Pancreas (tissue), 10 donors: ENCODE measurements around the gene MCC. TPM values are rescaled to one million over a fixed set of nuclear protein-coding genes. Genes with fewer than 3 reads are reported as not detected.

ENCODE experiments used
- ATAC-seq, 4 donors: fragments of 200-7000 bp; cut with Tn5 transposase; one replicate each; pipeline versions ENCODE4 v1.8.0 to v1.9.1; 2020; ENCODE audit warnings: mild to moderate bottlenecking in 4 of 4, moderate library complexity in 4 of 4
- DNase-seq, 6 donors: peaks; one replicate each; pipeline ENCODE4 v3.0.0-alpha.2; 2020
- FAIRE-seq: peaks from 2 replicates; lab custom pipeline; 2012; peaks lifted over from hg19 to GRCh38; lab: Jason Lieb, UNC
- H3K27ac ChIP-seq, 4 donors: fragments of 200-600 bp; sonication (generic); 1 replicate in 3 of 4; 2 replicates in 1 of 4; pipeline versions ENCODE4 v1.5.0 to v1.8.0; 2020
- H3K27me3 ChIP-seq, 4 donors: fragments of 200-600 bp; one replicate each; pipeline ENCODE4 v1.8.0; 2021
- H3K36me3 ChIP-seq, 3 donors: fragments of 200-600 bp; sonication (generic) in 1 of 3; one replicate each; pipeline versions ENCODE4 v1.5.0 to v1.8.0; 2020 to 2021
- H3K4me1 ChIP-seq, 3 donors: fragments of 200-600 bp; one replicate each; pipeline ENCODE4 v1.8.0; 2021
- H3K4me3 ChIP-seq, 4 donors: fragments of 200-600 bp; sonication (generic) in 2 of 4; one replicate each; pipeline versions ENCODE4 v1.5.0 to v1.8.0; 2020 to 2021
- H3K9me3 ChIP-seq, 4 donors: fragments of 200-600 bp; one replicate each; pipeline ENCODE4 v1.8.0; 2021
- CTCF ChIP-seq, 4 donors: fragments of 200-600 bp; sonication (generic) in 3 of 4; IDR thresholded peaks; one replicate each; pipeline versions ENCODE4 v1.5.0 to v1.8.0; 2021; ENCODE audit warnings: antibody characterized with exemption in 4 of 4
- WGBS, 2 donors: extraction: QIAGEN DNeasy Blood & Tissue Kit; methylation state at CpG; one replicate each; pipeline ENCODE4 v1.1.7; 2013; 5-methylcytosine and 5-hydroxymethylcytosine counted together
- intact Hi-C, 3 donors: fragments of 100-400 bp; cut with DNase I; formaldehyde crosslinking; loops; one replicate each; pipeline versions ENCODE4 v1.11.1 to v1.14.2; 2022
- polyA plus RNA-seq, 2 donors: library from polyadenylated mRNA; stranded (reverse); fragments of 200-250 nt; gene quantifications; one replicate each; pipeline ENCODE4 v1.2.3, GENCODE V29; 2013
- total RNA-seq, 6 donors: library from RNA; stranded (reverse); fragmentation: NEBNext Ultra II Directional in 4 of 6; extraction: Animal tissue kit (Norgen Biotek cat#: 25700) in 4 of 6; gene quantifications; one replicate each; pipeline versions ENCODE4 v1.2.1 to v1.2.4, GENCODE V29; 2021 to 2023
- donor health status: healthy with polysubstance abuse.
- donor health status: DM: no; HTN: no; CAD: no; lungs with moderate emphysema.
- donor health status: DM: no; HTN: no; CAD: no.
- donor health status: control.
- donor health status: control.
- donor health status: Bipolar disorder and iron deficiency.
- donor health status: DM: yes; HTN: yes; CAD: no.
- donor health status: DM: no; HTN: no; CAD: no.
- donor health status: DM: no; HTN: no; CAD: no.
- donor health status: DM: yes; HTN: yes; CAD: no.

The MCC gene
- total and polyA plus RNA-seq, 8 donors: 1.3 to 8.3 (median 4.0) TPM

DNA sequence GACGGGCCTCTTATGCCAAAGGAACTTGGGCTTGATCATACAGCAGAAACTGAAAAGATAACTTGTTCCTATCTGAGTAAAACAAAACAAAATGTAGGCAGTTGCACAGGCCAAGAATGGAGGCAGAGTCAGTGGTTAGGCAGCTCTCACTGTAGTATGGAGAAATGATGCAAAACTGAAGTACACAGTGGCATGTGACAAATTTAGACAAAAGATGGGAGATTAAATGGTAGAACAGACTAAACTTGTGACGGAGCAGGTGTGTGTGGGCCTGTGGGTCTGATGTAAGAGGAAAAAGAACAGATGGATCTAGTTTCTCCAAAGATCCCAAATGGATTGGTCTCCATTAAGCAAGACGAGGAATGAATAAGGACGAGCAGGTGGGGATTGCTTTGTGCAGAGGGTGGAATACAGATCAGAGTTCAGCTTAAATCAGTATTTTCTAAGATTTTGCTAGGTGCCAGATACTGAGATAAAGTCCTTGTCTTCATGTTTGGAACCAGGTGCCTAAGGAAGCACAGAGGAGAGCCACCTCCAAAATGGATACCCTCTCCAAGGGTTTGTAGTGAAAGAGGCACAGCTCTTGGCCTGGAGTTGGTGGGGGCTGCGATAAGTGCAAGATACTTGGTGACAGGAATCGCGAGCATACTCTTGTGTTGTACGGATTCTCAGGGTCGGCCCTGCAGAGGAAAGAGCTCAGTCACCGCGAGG, 512.4 kb downstream of the MCC start:
- DNase-seq: no peak
- WGBS, 2 donors: 22 to 24% methylated on average over 11 of the region's 11 CpGs
- TF ChIP-seq CTCF (IDR thresholded peaks at IDR 0.05): no peak
- H3K36me3 ChIP-seq: no peaks in the 10 kb centered on the region
- H3K27me3 ChIP-seq: no peaks in the 10 kb centered on the region
- peak in 2 of 4 donors; percentile 16 to 21 for ATAC-seq
- H3K27ac ChIP-seq: peak overlapping the region; percentile 40 to 87 (median 64)
- peak overlapping the region; percentile 58 to 88 (median 80) for H3K4me3 ChIP-seq
- no peak for FAIRE-seq
- no peaks in the 10 kb centered on the region for H3K9me3 ChIP-seq
- H3K4me1 ChIP-seq: peaks cover 0 to 13% (median 11%) of the 10 kb centered on the region in 3 donors
- intact Hi-C loops: no loop called here

- no peak overlapping the region for H3K27ac ChIP-seq
- H3K4me3 ChIP-seq: no peak overlapping the region
- intact Hi-C loops: no loop called here
- peaks cover 0 to 13% (median 11%) of the 10 kb centered on the region in 3 donors for H3K4me1 ChIP-seq
- no peak for DNase-seq
- no peak for FAIRE-seq
- 65 to 73% methylated on average over 1 of the region's 1 CpG for WGBS, 2 donors
- no peak for ATAC-seq
- no peaks in the 10 kb centered on the region for H3K9me3 ChIP-seq
- no peaks in the 10 kb centered on the region for H3K27me3 ChIP-seq
- H3K36me3 ChIP-seq: no peaks in the 10 kb centered on the region
- TF ChIP-seq CTCF (IDR thresholded peaks at IDR 0.05): no peak
These were observed 513.4 kb downstream of the MCC start for GRCh38 chr5:112974901-112975300.

DNA sequence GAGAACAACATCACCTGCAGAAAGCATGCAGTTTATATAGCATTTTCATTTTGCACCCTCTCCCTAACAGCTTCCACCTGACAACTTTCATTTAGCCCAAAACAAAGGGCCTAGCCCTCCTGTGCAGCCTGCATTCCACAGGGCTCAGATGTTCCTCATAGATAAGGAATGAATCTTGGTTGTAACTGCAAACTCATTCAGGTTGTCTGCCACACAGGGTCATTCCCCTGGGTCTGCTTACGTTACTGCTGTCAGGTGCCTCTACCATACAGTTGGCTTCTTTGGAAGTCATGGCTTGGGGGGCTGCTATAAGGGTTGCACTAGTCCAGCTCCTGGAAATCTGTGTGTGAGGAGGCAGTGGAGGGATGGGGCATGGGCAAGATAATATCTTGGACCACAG, 514.3 kb downstream of the MCC start:
- Histone ChIP-seq H3K4me3 (no peak overlapping the region), H3K4me1 (peaks cover 0 to 7% (median 4%) of the 10 kb centered on the region in 3 donors), H3K27ac (no peak overlapping the region), H3K36me3 (no peaks in the 10 kb centered on the region), H3K9me3 (no peaks in the 10 kb centered on the region), H3K27me3 (no peaks in the 10 kb centered on the region)
- TF ChIP-seq CTCF (IDR thresholded peaks at IDR 0.05): no peak
- 84 to 96% methylated on average over 1 of the region's 1 CpG for WGBS, 2 donors
- intact Hi-C loops: no loop called here
- DNase-seq: no peak
- no peak for FAIRE-seq
- no peak for ATAC-seq

DNA sequence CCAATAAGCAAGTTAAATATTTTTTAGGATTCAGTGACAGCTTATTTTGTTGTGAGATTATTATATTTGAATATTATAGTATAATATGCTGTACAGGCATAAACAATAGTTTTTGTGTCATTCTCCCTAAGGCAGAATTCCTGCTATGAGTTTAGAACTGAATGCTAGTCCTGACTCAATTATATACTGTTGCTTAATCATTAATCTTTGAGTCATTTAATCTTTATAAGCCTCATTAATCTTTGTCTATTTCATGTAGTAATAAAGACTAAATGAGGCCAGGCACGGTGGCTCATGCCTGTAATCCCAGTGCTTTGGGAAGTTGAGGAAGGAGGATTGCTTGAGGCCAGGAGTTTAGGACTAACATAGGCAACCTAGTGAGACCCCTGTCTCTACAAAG, 515.2 kb downstream of the MCC start:
- no peaks in the 10 kb centered on the region for H3K27me3 ChIP-seq
- no peak overlapping the region for H3K4me3 ChIP-seq
- no peaks in the 10 kb centered on the region for H3K9me3 ChIP-seq
- DNase-seq (no peak), ATAC-seq (no peak), FAIRE-seq (no peak)
- no peak for TF ChIP-seq CTCF (IDR thresholded peaks at IDR 0.05)
- H3K27ac ChIP-seq: no peak overlapping the region
- intact Hi-C loops: no loop called here
- H3K36me3 ChIP-seq: no peaks in the 10 kb centered on the region
- WGBS, 2 donors: 32 to 41% methylated on average over 1 of the region's 1 CpG
- H3K4me1 ChIP-seq: peaks cover 0 to 2% (median 0%) of the 10 kb centered on the region in 3 donors

Other genes starting within 250 kb of the MCC start
- gene TSSK1B, start 53.5 kb downstream of the MCC start, total RNA-seq: under 1 TPM in 3 of 6 donors, not detected in 3; 0.06 to 0.14 (median 0.09) TPM
- gene TSSK1B, start 53.5 kb downstream of the MCC start, polyA plus RNA-seq: under 1 TPM in 1 of 2 donors, not detected in 1; 0.08 TPM
- 10 to 100 TPM in 3 of 6 donors, 1 to 10 TPM in 3; 7.2 to 13.7 (median 9.9) TPM for gene YTHDC2, start 25.2 kb upstream of the MCC start, total RNA-seq
- gene YTHDC2, start 25.2 kb upstream of the MCC start, polyA plus RNA-seq: 10 to 100 TPM in 1 of 2 donors, 1 to 10 TPM in 1; 5.7 to 10.5 TPM